Measurements from ENCODE around the gene MAP4K4. TPM values are rescaled to one million over a fixed set of nuclear protein-coding genes. Genes with fewer than 3 reads are reported as not detected.

MAP4K4 gene
- polyA plus RNA-seq, 3 donors = 76.1 to 80.5 (median 78.5) TPM

DNA sequence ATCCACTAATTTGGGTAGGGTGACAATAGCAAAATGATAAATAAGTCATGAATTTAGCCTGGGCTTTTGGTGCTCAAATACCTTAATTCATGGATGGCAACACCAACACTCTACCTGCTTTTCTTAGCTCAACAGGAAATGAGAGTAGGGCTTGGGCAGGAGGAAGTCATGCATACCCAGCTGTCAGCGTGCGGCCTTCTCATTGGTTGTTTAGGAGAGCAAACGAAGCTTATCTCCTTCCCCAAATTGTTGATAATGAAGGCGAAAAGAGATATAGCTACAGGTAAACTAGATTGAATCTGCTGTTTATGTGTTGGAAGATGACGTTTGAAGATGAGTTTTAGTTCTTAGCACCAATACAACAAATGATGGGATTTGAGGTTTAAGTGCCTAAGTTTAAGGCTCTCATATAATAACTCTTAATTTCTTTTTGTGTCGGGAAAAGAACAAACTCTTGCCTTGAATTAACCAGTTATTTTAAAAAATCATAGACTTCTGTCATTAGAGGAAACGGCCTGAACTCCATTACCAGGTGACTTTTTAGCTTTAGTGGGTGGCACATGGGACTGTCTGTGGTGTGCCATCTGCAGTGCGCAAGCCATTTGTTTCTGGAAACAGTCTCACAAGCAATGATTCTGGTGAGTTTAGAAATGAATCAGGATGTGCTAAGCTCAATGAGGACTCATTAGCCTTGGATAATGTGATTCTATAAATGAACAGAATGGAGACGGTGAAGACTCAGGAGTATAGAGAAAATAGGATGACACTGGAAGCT, 19.8 kb downstream of the MAP4K4 start:
- no peak for DNase-seq

DNA sequence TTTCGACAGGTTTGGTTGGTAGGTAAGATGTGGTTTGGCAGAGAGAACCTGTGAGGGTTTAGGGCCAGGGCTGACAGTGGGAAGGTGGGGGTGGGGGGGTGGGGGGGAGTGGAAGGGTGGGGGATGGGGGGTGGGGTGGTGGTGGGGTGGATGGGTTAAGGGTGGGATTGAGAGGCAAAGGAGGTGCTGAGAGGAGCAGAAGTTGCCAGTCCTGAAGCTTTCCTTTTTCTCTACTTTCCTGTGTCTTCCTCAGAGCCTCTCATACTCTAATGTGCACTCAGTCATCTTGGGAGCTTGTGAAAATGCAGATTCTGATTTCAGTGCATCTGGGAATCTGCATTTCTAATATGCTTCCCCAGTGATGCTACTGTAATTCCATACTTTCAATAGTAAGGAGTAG, 21.0 kb downstream of the MAP4K4 start:
- no peak for DNase-seq

DNA sequence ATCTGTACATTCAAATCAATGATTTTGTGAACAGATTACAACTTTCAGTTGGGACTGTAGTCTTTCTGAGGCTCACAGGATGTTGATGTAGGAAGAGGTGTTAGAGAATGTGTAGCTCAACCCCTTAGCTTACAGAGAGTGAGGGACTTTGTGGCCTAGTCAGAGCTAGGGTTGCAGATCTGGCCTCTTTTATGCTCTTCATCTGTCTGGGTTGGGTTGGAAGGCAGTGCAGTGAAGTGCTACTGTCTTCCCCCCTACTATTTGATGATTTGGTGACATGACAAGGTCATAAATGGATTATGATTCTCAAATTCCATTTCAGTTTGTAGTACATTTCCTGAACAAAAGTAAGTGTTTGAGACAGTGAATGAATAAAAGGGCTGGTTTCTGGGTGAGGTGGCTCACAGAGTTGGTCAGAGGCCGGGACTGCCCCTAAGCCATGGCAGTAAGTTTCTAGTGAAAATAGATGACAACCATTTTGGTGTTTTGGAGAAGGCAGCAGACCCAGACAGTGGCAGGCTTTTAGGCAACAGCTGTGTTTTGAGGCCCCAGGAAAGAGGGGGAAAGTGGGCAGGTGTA, 21.6 kb downstream of the MAP4K4 start:
- DNase-seq = no peak

DNA sequence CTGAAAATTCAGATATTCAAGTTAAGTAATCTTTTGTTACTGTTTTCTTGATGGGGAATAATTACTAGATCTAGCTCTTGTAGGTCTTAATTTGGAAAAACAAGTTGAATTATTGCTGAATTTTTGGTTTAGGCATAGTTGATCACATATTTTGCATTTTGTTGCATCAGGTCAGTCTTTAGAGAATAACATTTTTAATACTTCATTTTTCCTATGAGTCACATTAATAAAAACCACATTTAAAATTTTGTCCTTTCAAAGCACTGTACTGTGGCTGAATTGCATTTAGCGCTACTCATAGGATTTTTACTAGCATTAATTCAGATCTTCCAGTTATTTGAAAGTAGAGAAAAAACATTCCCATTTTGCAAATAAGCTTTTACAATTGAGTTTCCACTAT, 23.2 kb downstream of the MAP4K4 start:
- DNase-seq = no peak

DNA sequence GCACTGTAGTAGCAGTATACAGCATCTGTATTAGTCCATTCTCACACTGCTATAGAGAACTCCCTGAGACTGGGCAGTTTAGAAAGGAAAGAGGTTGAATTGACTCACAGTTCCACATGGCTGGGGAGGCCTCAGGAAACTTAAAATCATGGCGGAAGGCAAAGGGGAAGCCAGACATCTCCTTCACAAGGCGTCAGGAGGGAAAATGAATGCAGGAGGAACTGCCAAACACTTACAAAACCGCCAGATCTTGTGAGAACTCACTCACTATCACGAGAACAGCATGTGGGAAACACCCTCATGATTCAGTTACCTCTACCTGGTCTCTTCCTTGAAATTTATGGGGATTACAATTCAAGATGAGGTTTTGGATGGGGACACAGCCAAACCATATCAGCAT, 25.4 kb downstream of the MAP4K4 start:
- DNase-seq = no peak

DNA sequence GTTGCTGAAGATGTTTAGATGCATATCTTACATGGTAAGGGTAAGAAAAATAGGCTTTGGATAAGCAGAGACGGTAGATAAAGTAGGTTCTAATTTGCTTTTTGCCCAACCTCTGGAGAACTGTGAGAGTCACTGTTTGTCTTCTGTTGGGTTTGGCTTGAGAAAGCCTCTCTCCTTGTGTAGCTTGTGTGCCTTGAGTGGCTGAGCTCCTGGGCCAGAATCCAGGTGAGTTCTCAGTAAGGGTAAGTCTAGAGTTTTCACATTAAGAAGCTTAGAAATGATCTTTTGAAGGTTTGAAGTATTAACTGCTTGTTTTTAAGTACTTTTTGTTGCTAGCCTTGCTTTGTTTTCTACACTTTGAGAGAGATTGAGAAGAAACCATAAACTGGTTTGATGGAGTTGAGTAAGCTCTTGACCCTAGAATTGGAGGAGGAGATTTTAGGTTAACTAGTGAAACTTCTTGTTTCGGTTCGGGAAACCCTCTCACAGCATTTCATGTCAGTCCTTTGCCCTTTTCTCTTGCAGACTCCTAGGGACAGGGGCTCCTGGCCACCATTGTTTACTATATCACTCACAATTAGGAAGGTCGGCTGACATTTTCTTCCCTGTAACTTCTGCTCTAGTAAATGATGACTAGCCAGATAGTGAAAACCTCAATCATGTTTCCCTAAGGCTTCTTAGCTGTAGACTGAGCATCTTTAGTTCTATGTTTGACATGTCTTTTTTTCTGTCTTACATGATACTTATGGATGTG, 26.0 kb downstream of the MAP4K4 start:
- DNase-seq = no peak

DNA sequence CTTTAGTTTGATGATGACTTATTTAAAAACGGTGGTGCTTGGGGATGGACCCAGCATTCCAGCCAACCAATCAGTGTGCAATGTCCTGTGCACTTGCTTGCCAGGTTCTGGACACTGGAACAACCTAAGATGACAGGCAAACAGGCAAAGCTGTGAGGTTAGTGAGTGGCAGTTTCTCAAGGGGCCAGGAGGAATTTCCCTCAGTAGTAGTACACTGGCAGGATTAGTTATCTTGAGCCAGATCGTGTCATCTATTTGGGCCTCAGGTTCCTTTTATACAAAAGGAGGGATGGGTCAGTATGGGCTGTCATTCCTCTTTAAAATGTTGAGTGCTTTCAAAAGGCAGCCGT, 26.6 kb downstream of the MAP4K4 start:
- no peak for DNase-seq

DNA sequence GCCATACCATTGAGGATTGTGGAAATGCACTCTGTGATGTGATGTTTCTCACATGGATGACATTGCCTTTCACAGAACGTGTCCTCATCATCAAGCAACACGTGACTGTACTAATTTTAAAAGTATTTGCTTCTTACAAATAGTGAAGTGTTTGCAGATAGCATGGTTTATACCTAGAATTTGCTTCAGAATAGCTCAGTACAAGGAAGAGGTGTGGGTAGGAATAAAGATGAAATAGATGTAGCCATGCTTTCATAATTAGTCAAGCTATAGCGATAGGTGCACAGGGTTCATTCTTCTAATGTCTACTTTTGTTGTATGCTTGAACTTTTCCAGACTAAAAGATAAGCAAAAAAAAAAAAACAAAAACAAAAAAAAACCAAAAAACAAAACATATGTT, 27.5 kb downstream of the MAP4K4 start:
- DNase-seq = no peak

DNA sequence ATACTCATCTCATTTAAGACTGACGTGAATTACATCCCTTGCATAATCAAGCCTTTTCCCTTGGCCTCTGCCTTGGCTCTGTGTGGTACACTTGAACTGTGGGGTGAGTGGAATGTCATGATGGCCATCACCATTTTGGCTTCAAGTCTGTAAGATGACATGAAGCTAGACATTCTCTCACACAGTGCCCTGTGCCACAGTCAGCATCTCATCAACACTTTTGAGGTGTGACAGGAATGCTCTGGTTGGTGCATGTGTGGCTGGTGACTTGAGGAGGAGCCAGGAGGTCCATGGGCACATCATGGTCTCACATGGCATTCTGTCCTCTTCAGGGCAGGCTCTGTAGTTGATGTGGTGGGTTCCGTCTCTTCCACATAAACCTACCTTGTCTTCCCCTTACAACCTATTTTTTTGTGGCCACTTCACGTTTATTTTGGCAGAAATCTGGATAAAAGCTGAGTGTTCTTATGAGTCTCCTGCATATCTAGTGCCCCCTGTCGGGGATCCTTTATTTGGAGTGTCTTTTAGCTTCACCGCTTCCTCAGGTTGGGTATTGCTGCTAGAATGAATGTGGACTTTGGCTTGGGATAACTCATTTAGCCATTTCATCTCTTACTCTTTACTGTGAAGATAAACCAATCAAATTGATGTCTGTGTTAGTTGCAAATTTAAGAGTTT, 28.1 kb downstream of the MAP4K4 start:
- DNase-seq = no peak

DNA sequence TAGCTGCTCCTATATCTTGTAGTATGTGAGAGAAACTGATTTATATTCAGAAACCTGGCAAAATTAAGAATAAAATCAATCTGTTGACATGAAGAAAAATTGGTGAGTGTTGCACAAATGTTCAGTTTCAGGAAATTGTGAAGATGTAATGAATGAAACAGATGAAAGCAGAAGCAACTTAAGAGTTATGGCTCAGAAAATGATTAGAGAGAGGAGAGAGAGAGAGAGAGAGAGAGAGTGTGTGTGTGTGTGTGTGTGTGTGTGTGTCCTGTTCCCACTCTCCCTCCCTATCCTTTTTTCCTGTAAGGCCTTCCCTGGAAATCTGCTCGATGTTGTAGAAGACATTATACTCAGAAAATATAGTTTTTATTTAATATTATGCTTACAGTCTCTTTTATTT, 31.4 kb downstream of the MAP4K4 start:
- no peak for DNase-seq

DNA sequence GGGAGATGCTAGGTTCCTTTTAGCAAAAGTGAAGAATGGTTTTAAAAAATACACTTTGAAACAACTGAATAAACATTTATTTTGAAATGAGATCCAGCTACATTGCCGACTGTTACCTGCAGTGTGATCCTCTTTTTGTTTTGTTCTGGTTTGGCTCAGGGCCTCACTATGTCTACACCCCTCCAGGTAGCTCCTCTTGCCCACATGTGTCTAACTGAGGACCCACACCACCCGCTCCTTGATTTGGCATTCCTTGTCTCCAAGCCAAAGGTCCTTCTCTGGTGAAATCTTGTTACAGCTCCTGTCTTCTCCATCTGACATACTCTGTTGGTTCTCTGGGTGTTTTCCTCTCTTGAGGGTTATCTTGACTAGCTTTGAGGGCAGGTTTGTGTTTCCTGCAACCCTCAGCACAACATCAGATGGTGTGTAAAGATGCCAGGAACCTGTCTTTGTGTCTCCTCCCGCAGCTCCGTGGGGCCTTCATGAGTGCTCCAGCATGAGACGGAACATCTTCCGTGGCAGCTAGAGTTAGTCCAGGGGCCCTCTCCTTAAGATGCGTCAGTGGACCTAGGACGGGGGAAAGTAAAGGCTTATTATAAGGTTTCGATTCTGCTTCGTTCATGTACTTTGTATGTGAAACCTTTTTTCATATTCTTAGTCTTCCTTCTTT, 32.1 kb downstream of the MAP4K4 start:
- DNase-seq = no peak

DNA sequence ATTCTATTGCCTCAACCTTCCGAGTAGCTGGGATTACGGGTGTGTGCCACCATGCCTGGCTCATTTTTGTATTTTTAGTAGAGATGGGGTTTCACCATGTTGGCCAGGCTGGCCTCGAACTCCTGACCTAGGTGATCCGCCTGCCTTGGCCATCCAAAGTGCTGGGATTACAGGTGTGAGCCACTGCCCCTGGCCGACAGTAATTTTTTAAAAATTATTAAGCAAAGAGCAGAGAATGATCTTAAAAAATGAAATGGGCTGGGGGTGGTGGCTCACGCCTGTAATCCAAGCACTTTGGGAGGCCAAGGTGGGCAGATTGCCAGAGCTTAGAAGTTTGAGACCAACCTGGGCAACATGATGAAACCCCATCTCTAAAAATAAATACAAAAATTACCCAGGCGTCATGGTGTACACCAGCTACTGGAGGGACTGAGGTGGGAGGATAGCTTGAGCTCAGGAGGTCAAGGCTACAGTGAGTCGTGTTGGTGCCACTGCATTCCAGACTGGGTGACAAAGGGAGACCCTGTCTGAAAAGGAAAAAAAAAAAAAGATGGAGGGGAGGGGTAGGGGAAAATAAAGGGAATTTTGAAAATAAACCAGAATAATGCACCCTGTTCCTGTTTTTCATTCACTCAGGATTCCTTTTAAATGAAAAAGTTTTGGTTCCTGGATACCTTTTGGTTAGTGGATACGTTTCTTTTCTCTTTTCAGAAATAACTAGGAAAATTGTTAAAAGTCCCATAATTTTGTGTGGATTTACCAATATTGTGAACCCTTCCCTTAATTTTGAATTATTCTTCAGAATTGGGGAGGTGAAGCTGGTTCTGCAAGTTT, 33.9 kb downstream of the MAP4K4 start:
- DNase-seq = no peak

DNA sequence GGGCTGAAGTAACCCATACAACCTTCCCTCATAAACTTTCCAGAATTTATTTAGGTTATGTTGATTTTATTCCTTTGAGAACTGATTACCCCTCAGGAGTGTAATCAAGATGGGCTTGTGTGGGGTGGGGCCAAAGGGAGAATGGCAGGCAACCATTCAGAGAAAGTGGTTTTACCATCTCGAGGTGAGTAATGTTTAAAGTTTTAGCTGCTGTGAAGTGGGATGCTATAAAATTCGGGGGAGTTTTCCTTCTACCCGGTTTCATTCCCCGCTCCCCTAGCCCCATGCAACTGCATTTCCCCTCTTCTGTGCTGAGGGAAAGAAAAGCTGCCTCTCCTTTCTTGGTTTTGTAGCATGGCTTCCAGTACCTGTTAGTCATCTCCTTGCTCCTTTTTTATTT, 34.7 kb downstream of the MAP4K4 start:
- DNase-seq = no peak

DNA sequence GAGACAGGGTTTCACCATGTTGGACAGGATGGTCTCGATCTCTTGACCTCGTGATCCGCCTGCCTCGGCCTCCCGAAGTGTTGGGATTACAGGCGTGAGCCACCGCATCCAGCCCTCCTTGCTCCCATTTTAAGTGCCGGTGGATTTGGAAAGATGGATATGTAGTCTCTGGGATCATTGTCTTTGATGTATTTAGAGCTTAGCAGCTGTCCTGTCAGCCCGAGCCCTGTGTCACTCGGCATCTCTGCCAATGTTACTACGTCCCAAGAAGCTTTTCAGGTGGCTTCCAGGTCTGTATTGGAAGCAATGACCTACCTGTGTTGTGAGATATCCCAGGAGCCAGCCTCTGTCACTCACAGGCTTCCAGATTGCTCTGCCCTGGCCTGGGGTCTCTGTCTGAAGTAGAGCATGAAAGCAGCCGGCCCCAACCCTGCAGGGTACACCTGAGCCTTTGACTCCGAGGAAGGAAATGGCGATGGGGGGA, 35.3 kb downstream of the MAP4K4 start:
- no peak for DNase-seq

DNA sequence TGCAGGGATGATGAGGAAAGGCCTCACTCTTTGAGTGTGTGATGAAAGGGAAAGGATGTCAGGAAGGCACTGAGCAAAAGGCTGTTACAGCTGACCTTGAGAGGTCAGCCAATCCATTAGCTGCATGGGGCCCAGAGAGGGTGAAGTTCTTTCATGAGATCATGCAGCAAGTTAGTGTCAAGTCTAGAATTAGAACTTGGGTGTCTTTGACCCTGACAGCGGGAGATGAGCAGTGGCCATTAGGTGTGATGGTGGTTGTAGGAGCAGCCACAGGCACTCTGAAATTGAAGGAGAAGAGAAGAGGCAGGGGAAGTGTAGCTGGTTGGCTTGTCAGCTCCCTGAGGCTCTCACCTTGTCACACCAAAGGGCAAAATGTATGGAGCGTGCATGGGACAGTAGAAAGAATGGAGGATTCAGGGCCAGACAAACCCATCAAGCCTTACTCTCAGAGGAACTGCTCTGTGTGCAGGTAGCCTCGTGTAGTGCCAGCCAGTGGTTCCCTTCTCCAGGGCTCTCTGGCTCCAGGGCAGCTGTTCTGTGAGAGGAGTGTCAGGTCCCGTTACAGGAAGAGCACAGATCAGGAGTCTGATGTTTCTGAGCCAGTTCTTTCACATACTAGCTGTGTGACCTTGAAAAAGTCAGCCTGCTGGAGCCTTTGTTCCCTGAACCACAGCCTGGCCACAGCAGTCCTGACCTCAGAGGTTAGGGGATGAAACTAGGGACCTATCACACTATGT, 35.9 kb downstream of the MAP4K4 start:
- no peak for DNase-seq

DNA sequence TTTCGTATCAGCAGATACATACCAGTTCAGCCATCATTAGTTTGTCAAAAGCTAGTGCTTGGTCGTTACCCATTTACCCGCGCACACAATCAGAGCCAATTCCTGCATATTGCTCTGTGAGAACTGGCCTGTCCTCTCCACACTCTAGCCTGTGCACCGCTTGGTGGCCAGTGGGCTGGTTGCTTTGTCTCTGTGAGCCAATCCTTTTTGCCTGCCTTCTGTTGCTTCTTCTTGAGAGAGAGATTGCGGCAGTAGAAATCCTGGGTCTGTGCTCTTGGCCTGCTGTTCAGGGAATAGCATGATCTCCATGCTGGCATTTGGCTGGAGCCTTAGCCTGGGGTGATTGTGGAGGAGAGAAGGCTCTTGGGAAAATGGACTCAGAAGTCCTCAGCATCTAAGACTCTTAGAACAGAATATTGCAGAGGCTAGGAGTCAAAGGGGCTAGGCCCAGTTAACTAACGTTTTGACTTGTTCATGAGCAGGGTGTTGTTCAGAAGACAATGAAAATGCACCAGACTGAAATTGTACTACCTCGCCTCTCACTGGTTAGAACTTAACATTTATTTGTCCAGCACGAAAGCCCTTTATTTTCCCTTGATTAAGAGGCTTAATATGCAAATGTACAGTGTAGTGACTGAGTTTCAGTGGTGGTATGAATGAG, 37.1 kb downstream of the MAP4K4 start:
- DNase-seq = no peak

DNA sequence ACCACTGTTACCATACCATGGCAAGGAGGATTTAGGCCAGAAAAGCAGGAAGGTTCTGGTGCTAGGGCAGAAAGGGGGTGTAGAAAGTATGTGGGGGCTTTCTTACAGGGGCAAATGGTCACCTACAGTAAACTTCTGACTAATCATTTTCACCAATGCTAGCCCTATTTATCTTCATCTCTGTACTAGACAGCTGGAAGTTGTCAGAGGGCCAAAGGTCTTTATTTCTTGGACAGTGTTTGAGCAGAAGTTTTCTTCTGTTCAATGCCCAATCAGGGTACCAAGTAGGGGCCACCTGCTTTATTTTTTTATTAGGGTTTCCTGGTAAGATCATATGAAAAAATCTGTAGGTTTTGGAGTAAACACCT, 37.6 kb downstream of the MAP4K4 start:
- no peak for DNase-seq

DNA sequence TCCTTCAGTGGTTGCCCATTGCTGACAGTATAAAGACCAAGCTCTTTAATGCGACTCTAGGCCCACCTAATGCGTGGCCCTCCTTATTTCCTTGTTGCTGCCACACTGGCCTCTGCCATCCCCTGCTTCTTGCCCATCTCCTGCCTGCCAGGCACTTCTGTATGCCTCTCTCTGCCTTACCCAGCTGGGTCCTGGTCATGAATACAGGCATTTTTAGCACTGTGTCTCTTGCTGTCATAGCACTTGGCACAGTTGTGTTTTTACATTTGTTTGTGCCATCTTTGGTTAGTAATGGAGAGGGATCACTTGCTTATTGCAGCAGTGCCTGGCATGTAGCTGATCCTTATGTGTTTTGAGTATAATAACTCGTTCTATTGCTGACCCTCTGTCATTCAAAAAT, 38.7 kb downstream of the MAP4K4 start:
- no peak for DNase-seq

DNA sequence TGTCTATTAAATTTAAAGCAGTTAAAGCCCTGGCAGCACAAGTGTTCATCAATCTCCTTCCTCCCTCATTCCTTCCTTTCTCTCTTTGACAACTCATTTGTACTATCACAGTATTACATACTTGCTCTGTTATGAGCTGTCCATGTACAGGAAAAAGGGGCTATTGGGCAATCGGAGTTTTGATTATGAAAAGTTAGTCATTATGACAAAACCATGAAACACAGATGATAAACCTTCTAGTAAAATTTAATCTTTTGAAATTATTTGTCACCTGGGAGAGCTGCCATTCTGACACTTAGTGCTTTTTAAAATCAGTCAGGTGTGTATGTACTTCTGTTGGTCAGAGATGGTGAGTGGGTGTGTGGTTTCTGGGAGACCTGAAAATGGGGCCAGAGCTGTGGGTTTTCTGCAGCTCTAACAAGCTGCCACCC, 39.4 kb downstream of the MAP4K4 start:
- no peak for DNase-seq
